Testis (tissue), 2 donors: Measurements from ENCODE around the gene SKIC2.

Source experiments
- POLR2A ChIP-seq: fragments of 450-650 bp; IDR thresholded peaks from one replicate; pipeline ENCODE4 v1.6.1; 2017; ENCODE audit warnings: antibody characterized with exemption, mild to moderate bottlenecking, moderate library complexity
- TF ChIP-seq, protein P1 (sequence below), 3 experiments: fragments of 450-650 bp in 2 of 3; fragments of 200-600 bp in 1 of 3; sonication (generic) in 1 of 3; IDR thresholded peaks; one replicate each; pipeline ENCODE4 v1.5.1; 2016 to 2019; ENCODE audit warnings: antibody characterized with exemption in 3 of 3, mild to moderate bottlenecking in 2 of 3, moderate library complexity in 1 of 3

- TF ChIP-seq, protein P1, sequence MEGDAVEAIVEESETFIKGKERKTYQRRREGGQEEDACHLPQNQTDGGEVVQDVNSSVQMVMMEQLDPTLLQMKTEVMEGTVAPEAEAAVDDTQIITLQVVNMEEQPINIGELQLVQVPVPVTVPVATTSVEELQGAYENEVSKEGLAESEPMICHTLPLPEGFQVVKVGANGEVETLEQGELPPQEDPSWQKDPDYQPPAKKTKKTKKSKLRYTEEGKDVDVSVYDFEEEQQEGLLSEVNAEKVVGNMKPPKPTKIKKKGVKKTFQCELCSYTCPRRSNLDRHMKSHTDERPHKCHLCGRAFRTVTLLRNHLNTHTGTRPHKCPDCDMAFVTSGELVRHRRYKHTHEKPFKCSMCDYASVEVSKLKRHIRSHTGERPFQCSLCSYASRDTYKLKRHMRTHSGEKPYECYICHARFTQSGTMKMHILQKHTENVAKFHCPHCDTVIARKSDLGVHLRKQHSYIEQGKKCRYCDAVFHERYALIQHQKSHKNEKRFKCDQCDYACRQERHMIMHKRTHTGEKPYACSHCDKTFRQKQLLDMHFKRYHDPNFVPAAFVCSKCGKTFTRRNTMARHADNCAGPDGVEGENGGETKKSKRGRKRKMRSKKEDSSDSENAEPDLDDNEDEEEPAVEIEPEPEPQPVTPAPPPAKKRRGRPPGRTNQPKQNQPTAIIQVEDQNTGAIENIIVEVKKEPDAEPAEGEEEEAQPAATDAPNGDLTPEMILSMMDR (IDR thresholded peaks at IDR 0.05), result no peak
- TF ChIP-seq POLR2A, result no peak
Measured at GRCh38 chr6:31919624-31920303, 39.2 kb upstream of the SKIC2 start.
